ENCODE data around the gene STAP2. TPM values are rescaled to one million over a fixed set of nuclear protein-coding genes. Genes with fewer than 3 reads are reported as not detected.

Gene STAP2
- total RNA-seq, 1 experiment from 2014 or later = 72.6 TPM

DNA sequence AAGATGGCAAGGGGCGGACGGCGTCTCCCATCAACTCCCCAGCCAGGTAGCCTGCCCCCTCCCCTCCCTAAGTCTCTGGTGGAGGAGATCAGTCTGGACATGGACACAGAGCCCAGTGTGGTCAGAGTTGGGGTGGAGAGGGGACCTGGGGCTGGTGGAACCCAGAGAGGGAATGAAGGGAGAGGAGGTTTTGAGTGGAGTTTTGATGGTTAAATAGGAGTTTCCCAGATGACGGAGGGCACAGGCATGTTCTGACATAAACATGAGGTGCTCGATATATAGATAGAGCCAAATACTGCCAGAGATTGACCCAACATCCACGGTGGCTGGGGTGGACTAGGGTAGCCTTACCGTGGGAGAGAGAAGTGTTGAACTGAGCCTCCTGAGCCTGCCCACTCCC, 20.2 kb downstream of the STAP2 start:
- H3K79me2 ChIP-seq (ENCODE audit: low read length) = no peaks in the 10 kb centered on the region
- H3K9me2 ChIP-seq (replicated peaks; ENCODE audit: low read length) = no peaks in the 10 kb centered on the region
- no peaks in the 10 kb centered on the region for H4K20me1 ChIP-seq (ENCODE audit: low read length)
- ATAC-seq = no peak
- DNase-seq = no peak
- TF ChIP-seq EZH2phosphoT487 (IDR thresholded peaks at IDR 0.05; ENCODE audit: borderline replicate concordance, low read length) (no peak), EZH2 (IDR thresholded peaks at IDR 0.05; ENCODE audit: low read length, unreplicated experiment) (no peak)
- TF ChIP-seq, protein P1, sequence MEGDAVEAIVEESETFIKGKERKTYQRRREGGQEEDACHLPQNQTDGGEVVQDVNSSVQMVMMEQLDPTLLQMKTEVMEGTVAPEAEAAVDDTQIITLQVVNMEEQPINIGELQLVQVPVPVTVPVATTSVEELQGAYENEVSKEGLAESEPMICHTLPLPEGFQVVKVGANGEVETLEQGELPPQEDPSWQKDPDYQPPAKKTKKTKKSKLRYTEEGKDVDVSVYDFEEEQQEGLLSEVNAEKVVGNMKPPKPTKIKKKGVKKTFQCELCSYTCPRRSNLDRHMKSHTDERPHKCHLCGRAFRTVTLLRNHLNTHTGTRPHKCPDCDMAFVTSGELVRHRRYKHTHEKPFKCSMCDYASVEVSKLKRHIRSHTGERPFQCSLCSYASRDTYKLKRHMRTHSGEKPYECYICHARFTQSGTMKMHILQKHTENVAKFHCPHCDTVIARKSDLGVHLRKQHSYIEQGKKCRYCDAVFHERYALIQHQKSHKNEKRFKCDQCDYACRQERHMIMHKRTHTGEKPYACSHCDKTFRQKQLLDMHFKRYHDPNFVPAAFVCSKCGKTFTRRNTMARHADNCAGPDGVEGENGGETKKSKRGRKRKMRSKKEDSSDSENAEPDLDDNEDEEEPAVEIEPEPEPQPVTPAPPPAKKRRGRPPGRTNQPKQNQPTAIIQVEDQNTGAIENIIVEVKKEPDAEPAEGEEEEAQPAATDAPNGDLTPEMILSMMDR (conservative IDR thresholded peaks at IDR 0.05; ENCODE audit: low read depth, low read length) = no peak
- no peaks in the 10 kb centered on the region for H3K9me3 ChIP-seq (ENCODE audit: low read length)
- H3K27me3 ChIP-seq (ENCODE audit: low read length) = no peaks in the 10 kb centered on the region
- ChIA-PET POLR2A (ENCODE audit: unreplicated experiment) (no interaction called here), CTCF (no interaction called here)
- no peaks in the 10 kb centered on the region for H3F3A ChIP-seq (ENCODE audit: low read length, unreplicated experiment)
- no peaks in the 10 kb centered on the region for H3K36me3 ChIP-seq (ENCODE audit: low read depth, low read length)
- no peak overlapping the region for H2AFZ ChIP-seq (ENCODE audit: low read length)
- intact Hi-C loops (cut with micrococcal nuclease) = no loop called here
- no peak overlapping the region for H3K27ac ChIP-seq (ENCODE audit: low read length)
- no peak overlapping the region for H3K4me2 ChIP-seq (ENCODE audit: low read length)
- no peak overlapping the region for H3K4me3 ChIP-seq (ENCODE audit: low read length)
- H3K4me1 ChIP-seq (ENCODE audit: insufficient read depth, low read length) = no peaks in the 10 kb centered on the region
- no peak overlapping the region for H3K9ac ChIP-seq (ENCODE audit: low read length)
- BruUV-seq (replicated peaks) = no TSS peak

DNA sequence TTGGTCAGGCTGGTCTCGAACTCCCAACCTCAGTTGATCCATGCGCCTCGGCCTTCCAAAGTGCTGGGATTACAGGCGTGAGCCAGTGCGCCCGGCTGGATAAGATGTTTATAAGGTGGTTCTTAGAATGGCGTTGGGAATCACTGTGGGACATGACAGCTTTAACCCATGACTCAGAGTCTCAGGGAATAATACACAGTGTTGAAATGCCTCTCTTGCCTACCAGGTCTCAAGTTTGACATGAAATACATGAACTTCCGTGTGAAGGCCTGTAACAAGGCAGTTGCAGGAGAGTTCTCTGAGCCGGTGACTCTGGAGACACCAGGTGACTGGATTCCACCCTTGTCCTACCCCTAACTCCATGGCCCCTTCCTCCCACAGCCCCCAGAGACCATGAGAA, 21.7 kb downstream of the STAP2 start:
- H2AFZ ChIP-seq (ENCODE audit: low read length) = no peak overlapping the region
- ChIA-PET POLR2A (ENCODE audit: unreplicated experiment) (no interaction called here), CTCF (no interaction called here)
- no peaks in the 10 kb centered on the region for H3K79me2 ChIP-seq (ENCODE audit: low read length)
- H3K9me2 ChIP-seq (replicated peaks; ENCODE audit: low read length) = no peaks in the 10 kb centered on the region
- no peak for ATAC-seq
- no peaks in the 10 kb centered on the region for H4K20me1 ChIP-seq (ENCODE audit: low read length)
- no peak overlapping the region for H3K9ac ChIP-seq (ENCODE audit: low read length)
- TF ChIP-seq EZH2phosphoT487 (IDR thresholded peaks at IDR 0.05; ENCODE audit: borderline replicate concordance, low read length) (no peak), EZH2 (IDR thresholded peaks at IDR 0.05; ENCODE audit: low read length, unreplicated experiment) (no peak)
- no peak overlapping the region for H3K4me3 ChIP-seq (ENCODE audit: low read length)
- intact Hi-C loops (cut with micrococcal nuclease) = no loop called here
- H3F3A ChIP-seq (ENCODE audit: low read length, unreplicated experiment) = no peaks in the 10 kb centered on the region
- DNase-seq = no peak
- no peaks in the 10 kb centered on the region for H3K27me3 ChIP-seq (ENCODE audit: low read length)
- no TSS peak for BruUV-seq (replicated peaks)
- H3K9me3 ChIP-seq (ENCODE audit: low read length) = no peaks in the 10 kb centered on the region
- no peaks in the 10 kb centered on the region for H3K4me1 ChIP-seq (ENCODE audit: insufficient read depth, low read length)
- H3K4me2 ChIP-seq (ENCODE audit: low read length) = no peak overlapping the region
- no peak overlapping the region for H3K27ac ChIP-seq (ENCODE audit: low read length)
- H3K36me3 ChIP-seq (ENCODE audit: low read depth, low read length) = no peaks in the 10 kb centered on the region

DNA sequence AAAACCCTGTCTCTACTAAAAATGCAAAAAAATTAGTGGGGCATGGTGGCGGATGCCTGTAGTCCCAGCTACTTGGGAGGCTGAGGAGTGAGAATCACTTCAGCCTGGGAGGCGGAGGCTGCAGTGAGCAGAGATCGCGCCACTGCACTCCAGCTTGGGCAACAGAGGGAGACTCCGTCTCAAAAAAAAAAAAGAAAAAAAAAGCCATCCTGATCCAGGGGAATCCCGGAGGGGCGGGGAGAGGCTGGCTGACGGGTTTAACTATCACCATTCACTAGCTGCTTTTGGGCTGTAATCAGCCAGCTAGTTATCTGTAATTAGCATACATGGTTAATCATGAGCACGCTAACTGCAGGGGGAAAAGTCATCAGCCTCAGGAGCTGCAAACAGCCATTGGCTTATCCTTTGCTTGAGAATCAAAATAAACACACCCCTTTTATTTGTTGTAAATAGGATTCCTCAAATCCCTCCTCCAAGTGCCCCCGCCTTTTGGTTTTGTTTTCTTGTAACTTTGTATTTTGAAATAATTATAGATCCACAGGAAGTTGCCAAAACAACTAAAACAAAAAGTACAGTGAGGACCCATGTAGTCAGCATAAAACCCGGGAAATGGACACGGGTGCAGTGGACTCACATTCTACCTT, 24.7 kb downstream of the STAP2 start:
- no peaks in the 10 kb centered on the region for H4K20me1 ChIP-seq (ENCODE audit: low read length)
- no peaks in the 10 kb centered on the region for H3K27me3 ChIP-seq (ENCODE audit: low read length)
- H3K27ac ChIP-seq (ENCODE audit: low read length) = no peak overlapping the region
- no TSS peak for BruUV-seq (replicated peaks)
- H3F3A ChIP-seq (ENCODE audit: low read length, unreplicated experiment) = no peaks in the 10 kb centered on the region
- DNase-seq (no peak), ATAC-seq (no peak)
- H3K9me2 ChIP-seq (replicated peaks; ENCODE audit: low read length) = no peaks in the 10 kb centered on the region
- no peak overlapping the region for H3K4me2 ChIP-seq (ENCODE audit: low read length)
- H3K4me3 ChIP-seq (ENCODE audit: low read length) = no peak overlapping the region
- no peaks in the 10 kb centered on the region for H3K36me3 ChIP-seq (ENCODE audit: low read depth, low read length)
- H3K4me1 ChIP-seq (ENCODE audit: insufficient read depth, low read length) = no peaks in the 10 kb centered on the region
- H3K9ac ChIP-seq (ENCODE audit: low read length) = no peak overlapping the region
- no peaks in the 10 kb centered on the region for H3K9me3 ChIP-seq (ENCODE audit: low read length)
- no peak overlapping the region for H2AFZ ChIP-seq (ENCODE audit: low read length)
- no peaks in the 10 kb centered on the region for H3K79me2 ChIP-seq (ENCODE audit: low read length)
- intact Hi-C loops (cut with micrococcal nuclease) = no loop called here
- TF ChIP-seq, protein P1 (conservative IDR thresholded peaks at IDR 0.05; ENCODE audit: low read depth, low read length) = no peak
- TF ChIP-seq EZH2phosphoT487 (IDR thresholded peaks at IDR 0.05; ENCODE audit: borderline replicate concordance, low read length) (no peak), EZH2 (IDR thresholded peaks at IDR 0.05; ENCODE audit: low read length, unreplicated experiment) (no peak)
- CTCF ChIA-PET = interaction anchor here (0.5 to 0.6 kb wide), 2 partner anchors 29 to 756 kb away, joined by 3 to 5 read pairs; partner anchors contain the start of gene MPND
- POLR2A ChIA-PET (ENCODE audit: unreplicated experiment) = no interaction called here

Measured in PC-3 (cell line).